C4-2B (cell line): ENCODE results near the gene PARVA.

Experiments
- CTCF ChIP-seq: fragments of 450-650 bp; conservative IDR thresholded peaks from 2 replicates; pipeline ENCODE4 v1.5.1; 2017; ENCODE audit warnings: mild to moderate bottlenecking
- ZFX ChIP-seq: fragments of 450-650 bp; IDR thresholded peaks from 2 replicates; pipeline ENCODE4 v1.6.1; 2017

GRCh38 chr11:12395333-12395732, 18.0 kb downstream of the PARVA start:
- TF ChIP-seq CTCF, result no peak
- TF ChIP-seq ZFX, result no peak
